CD14-positive monocyte (primary cell): ENCODE results near the gene PDE7B. TPM values are rescaled to one million over a fixed set of nuclear protein-coding genes. Genes with fewer than 3 reads are reported as not detected.
A peak's percentile ranks its signal among the peaks of the same experiment; 100 is the strongest.

Experiments
- DNase-seq, 3 donors: peaks; one replicate each; pipeline ENCODE4 v3.0.0-alpha.2; 2011 to 2022
- H2AFZ ChIP-seq: 2 replicates; pipeline ENCODE4 v1.6.0; 2012; ENCODE audit warnings: mild to moderate bottlenecking, low read depth, low read length, inconsistent platforms; ENCODE audit not compliant: insufficient read depth, poor library complexity, severe bottlenecking
- H3K27ac ChIP-seq, 2 donors: 1 replicate in 1 of 2; 2 replicates in 1 of 2; pipeline ENCODE4 v1.5.1; 2012 to 2013; ENCODE audit warnings: low read length in 2 of 2, control low read depth in 1 of 2, inconsistent platforms in 1 of 2, low read depth in 1 of 2, mild to moderate bottlenecking in 1 of 2
- H3K27me3 ChIP-seq, 2 donors: one replicate each; pipeline versions ENCODE4 v1.6.0 to v1.6.1; 2011 to 2013; ENCODE audit warnings: low read length in 2 of 2; ENCODE audit not compliant: control insufficient read depth in 2 of 2, insufficient read depth in 2 of 2
- H3K36me3 ChIP-seq, 2 donors: replicated peaks in 1 of 2; 1 replicate in 1 of 2; 2 replicates in 1 of 2; pipeline versions ENCODE4 v1.5.1 to v1.6.1; 2012 to 2013; ENCODE audit warnings: low read length in 2 of 2, control low read depth in 1 of 2, inconsistent platforms in 1 of 2, mild to moderate bottlenecking in 1 of 2; ENCODE audit not compliant: insufficient read depth in 2 of 2, control insufficient read depth in 1 of 2
- H3K4me1 ChIP-seq, 2 donors: 1 replicate in 1 of 2; 2 replicates in 1 of 2; pipeline versions ENCODE4 v1.5.1 to v1.6.1; 2012 to 2013; ENCODE audit warnings: low read length in 2 of 2, control low read depth in 1 of 2, inconsistent platforms in 1 of 2, mild to moderate bottlenecking in 1 of 2, moderate library complexity in 1 of 2; ENCODE audit not compliant: insufficient read depth in 2 of 2, control insufficient read depth in 1 of 2
- H3K4me2 ChIP-seq: replicated peaks from 2 replicates; pipeline ENCODE3; 2012; ENCODE audit warnings: low read length, moderate library complexity, mild to moderate bottlenecking; ENCODE audit not compliant: poor library complexity, severe bottlenecking; ENCODE audit errors: extremely low read depth
- H3K4me3 ChIP-seq, 3 experiments: fragments of 200-600 bp in 1 of 3; sonication (generic) in 1 of 3; replicated peaks in 1 of 3; 1 replicate in 2 of 3; 2 replicates in 1 of 3; pipeline ENCODE4 v1.5.1; 2011 to 2013; ENCODE audit warnings: low read length in 3 of 3, mild to moderate bottlenecking in 3 of 3, control low read depth in 2 of 3, low read depth in 2 of 3, inconsistent platforms in 1 of 3, moderate library complexity in 1 of 3
- H3K79me2 ChIP-seq: 2 replicates; pipeline ENCODE4 v1.6.0; 2012; ENCODE audit warnings: mild to moderate bottlenecking, control low read depth, inconsistent platforms, low read length, moderate library complexity; ENCODE audit not compliant: insufficient read depth
- H3K9ac ChIP-seq: 2 replicates; pipeline ENCODE4 v1.6.0; 2017; ENCODE audit warnings: low read length, mild to moderate bottlenecking; ENCODE audit not compliant: insufficient read depth, poor library complexity, severe bottlenecking
- H3K9me3 ChIP-seq, 2 donors: replicated peaks in 1 of 2; 1 replicate in 1 of 2; 2 replicates in 1 of 2; pipeline versions ENCODE4 v1.5.1 to v1.6.1; 2012 to 2013; ENCODE audit warnings: low read length in 2 of 2, control low read depth in 1 of 2; ENCODE audit not compliant: control insufficient read depth in 1 of 2, insufficient read depth in 1 of 2
- H4K20me1 ChIP-seq: 2 replicates; pipeline ENCODE4 v1.6.0; 2012; ENCODE audit warnings: mild to moderate bottlenecking, low read length, control low read depth, moderate library complexity; ENCODE audit not compliant: insufficient read depth
- H3K27ac Mint-ChIP-seq, 7 donors: one replicate each; pipeline ENCODE4 v1.8.0; 2020; ENCODE audit warnings: mild to moderate bottlenecking in 7 of 7, mixed read lengths in 7 of 7, moderate library complexity in 6 of 7, inconsistent platforms in 2 of 7
- H3K27me3 Mint-ChIP-seq, 3 donors: one replicate each; pipeline ENCODE4 v1.8.0; 2021 to 2022; ENCODE audit warnings: low read depth in 3 of 3, mild to moderate bottlenecking in 3 of 3, mixed read lengths in 3 of 3, moderate library complexity in 3 of 3, inconsistent platforms in 1 of 3
- H3K36me3 Mint-ChIP-seq, 2 donors: one replicate each; pipeline ENCODE4 v1.8.0; 2020; ENCODE audit warnings: mixed read lengths in 2 of 2, inconsistent platforms in 1 of 2, mild to moderate bottlenecking in 1 of 2
- H3K4me1 Mint-ChIP-seq: one replicate; pipeline ENCODE4 v1.8.0; 2020; ENCODE audit warnings: mild to moderate bottlenecking, mixed read lengths
- H3K4me3 Mint-ChIP-seq, 2 donors: one replicate each; pipeline ENCODE4 v1.8.0; 2020; ENCODE audit warnings: mild to moderate bottlenecking in 2 of 2, mixed read lengths in 2 of 2, moderate library complexity in 1 of 2
- H3K9me3 Mint-ChIP-seq, 7 donors: one replicate each; pipeline ENCODE4 v1.8.0; 2020 to 2022; ENCODE audit warnings: mixed read lengths in 7 of 7, mild to moderate bottlenecking in 6 of 7, moderate library complexity in 6 of 7, inconsistent platforms in 2 of 7
- CTCF ChIP-seq: fragments of 200-600 bp; IDR thresholded peaks from one replicate; pipeline ENCODE4 v1.8.0; 2022; ENCODE audit warnings: antibody characterized with exemption, mild to moderate bottlenecking
- WGBS: methylation state at CpG from one replicate; pipeline ENCODE4 v1.1.5; 2013; ENCODE audit warnings: missing lambda C conversion rate; ENCODE audit not compliant: insufficient coverage; 5-methylcytosine and 5-hydroxymethylcytosine counted together
- intact Hi-C, 2 donors: fragments of 100-400 bp; cut with micrococcal nuclease; formaldehyde crosslinking; loops; one replicate each; pipeline versions ENCODE4 v1.15.0 to v1.15.1; 2023
- polyA plus RNA-seq, 3 donors: library from polyadenylated mRNA; depleted of rRNA in 1 of 3; unstranded in 2 of 3; stranded (reverse) in 1 of 3; fragments of 300-500 nt in 2 of 3; fragments of >200 nt in 1 of 3; fragmentation: Illumina TruSeq in 2 of 3; gene quantifications; 1 replicate in 2 of 3; 2 replicates in 1 of 3; pipeline ENCODE4 v1.2.3, GENCODE V29; 2012 to 2021

The PDE7B gene
- polyA plus RNA-seq, 3 donors: 0.37 to 1.1 (median 0.89) TPM

GRCh38 chr6:135990439-135990838 is 138.9 kb downstream of the PDE7B start:
- no peaks in the 10 kb centered on the region for H3K27me3 ChIP-seq
- no peak overlapping the region for H3K9ac ChIP-seq
- no peaks in the 10 kb centered on the region for H3K36me3 ChIP-seq
- no peaks in the 10 kb centered on the region for H3K36me3 Mint-ChIP-seq
- no peaks in the 10 kb centered on the region for H3K27me3 Mint-ChIP-seq
- H4K20me1 ChIP-seq: no peaks in the 10 kb centered on the region
- H3K4me1 ChIP-seq: peaks cover 18 to 31% of the 10 kb centered on the region in 2 donors
- WGBS: no CpG with 5 or more reads among the region's 4 CpGs
- TF ChIP-seq CTCF: no peak
- intact Hi-C loops: no loop called here
- H3K4me3 Mint-ChIP-seq: no peak overlapping the region
- H3K9me3 Mint-ChIP-seq: no peaks in the 10 kb centered on the region
- no peaks in the 10 kb centered on the region for H3K9me3 ChIP-seq
- H3K27ac ChIP-seq: no peak overlapping the region
- peak; percentile 17 to 41 (median 36) for DNase-seq
- H3K4me3 ChIP-seq: no peak overlapping the region
- H3K4me2 ChIP-seq: no peak overlapping the region
- peaks cover 28% of the 10 kb centered on the region for H3K4me1 Mint-ChIP-seq
- H2AFZ ChIP-seq: no peak overlapping the region
- H3K79me2 ChIP-seq: no peaks in the 10 kb centered on the region
- peak overlapping the region in 5 of 7 donors; percentile 46 to 83 (median 72) for H3K27ac Mint-ChIP-seq

- H3K9ac ChIP-seq: no peak overlapping the region
- no peaks in the 10 kb centered on the region for H3K36me3 ChIP-seq
- no peak for TF ChIP-seq CTCF
- H3K9me3 ChIP-seq: no peaks in the 10 kb centered on the region
- DNase-seq: no peak
- H4K20me1 ChIP-seq: no peaks in the 10 kb centered on the region
- no peaks in the 10 kb centered on the region for H3K9me3 Mint-ChIP-seq
- peaks cover 20 to 33% of the 10 kb centered on the region in 2 donors for H3K4me1 ChIP-seq
- H3K27me3 Mint-ChIP-seq: no peaks in the 10 kb centered on the region
- intact Hi-C loops: no loop called here
- no peak overlapping the region for H3K4me3 ChIP-seq
- peaks cover 29% of the 10 kb centered on the region for H3K4me1 Mint-ChIP-seq
- WGBS: no CpG with 5 or more reads among the region's 4 CpGs
- H3K79me2 ChIP-seq: no peaks in the 10 kb centered on the region
- no peak overlapping the region for H3K4me2 ChIP-seq
- H2AFZ ChIP-seq: no peak overlapping the region
- H3K27ac Mint-ChIP-seq: peak overlapping the region in 5 of 7 donors; percentile 46 to 83 (median 72)
- H3K4me3 Mint-ChIP-seq: no peak overlapping the region
- no peak overlapping the region for H3K27ac ChIP-seq
- H3K36me3 Mint-ChIP-seq: no peaks in the 10 kb centered on the region
- no peaks in the 10 kb centered on the region for H3K27me3 ChIP-seq
These were observed 139.5 kb downstream of the PDE7B start for GRCh38 chr6:135990855-135991464.
